DND-41 (cell line): Measurements from ENCODE around the gene TRPC4.

ENCODE experiments used
- ATAC-seq: fragments of 200-7000 bp; cut with Tn5 transposase; 3 replicates; pipeline ENCODE4 v1.9.1; 2021; ENCODE audit warnings: low read depth; ENCODE audit not compliant: insufficient read depth
- DNase-seq: peaks from one replicate; pipeline ENCODE4 v3.0.0-alpha.2; 2020
- H2AFZ ChIP-seq: 2 replicates; pipeline ENCODE4 v1.6.0; 2012; ENCODE audit warnings: low read depth, low read length
- H3K27ac ChIP-seq: 2 replicates; pipeline ENCODE4 v1.5.1; 2012; ENCODE audit warnings: low read length, inconsistent platforms
- H3K27me3 ChIP-seq: fragments of 200-600 bp; sonication (generic); 2 replicates; pipeline ENCODE4 v1.6.0; 2012; ENCODE audit warnings: low read length, mild to moderate bottlenecking, inconsistent platforms; ENCODE audit not compliant: insufficient read depth, poor library complexity
- H3K36me3 ChIP-seq: 2 replicates; pipeline ENCODE4 v1.5.1; 2012; ENCODE audit warnings: low read length, inconsistent platforms; ENCODE audit not compliant: insufficient read depth
- H3K4me1 ChIP-seq: 2 replicates; pipeline ENCODE4 v1.5.1; 2012; ENCODE audit warnings: mild to moderate bottlenecking, low read length; ENCODE audit not compliant: insufficient read depth
- H3K4me2 ChIP-seq: 2 replicates; pipeline ENCODE4 v1.6.0; 2012; ENCODE audit warnings: mild to moderate bottlenecking, moderate library complexity, low read length, inconsistent platforms; ENCODE audit not compliant: insufficient read depth
- H3K4me3 ChIP-seq, 2 experiments: fragments of 200-600 bp in 1 of 2; shearing (Covaris generic) in 1 of 2; 2 replicates each; pipeline ENCODE4 v1.5.1; 2012 to 2016; ENCODE audit warnings: inconsistent platforms in 2 of 2, low read length in 2 of 2, mild to moderate bottlenecking in 2 of 2, low read depth in 1 of 2, moderate library complexity in 1 of 2
- H3K79me2 ChIP-seq: 2 replicates; pipeline ENCODE4 v1.6.0; 2012; ENCODE audit warnings: low read length, inconsistent platforms; ENCODE audit not compliant: insufficient read depth
- H3K9ac ChIP-seq: 2 replicates; pipeline ENCODE4 v1.6.0; 2012; ENCODE audit warnings: low read depth, mild to moderate bottlenecking, inconsistent platforms, low read length, moderate library complexity
- H3K9me3 ChIP-seq: 2 replicates; pipeline ENCODE4 v1.5.1; 2012; ENCODE audit warnings: low read length, moderate library complexity, mild to moderate bottlenecking, inconsistent platforms; ENCODE audit not compliant: insufficient read depth, severe bottlenecking
- H4K20me1 ChIP-seq: 2 replicates; pipeline ENCODE4 v1.6.0; 2012; ENCODE audit warnings: low read length; ENCODE audit not compliant: insufficient read depth
- EZH2 ChIP-seq: IDR thresholded peaks from 3 replicates; pipeline ENCODE4 v1.6.1; 2012; ENCODE audit warnings: borderline replicate concordance, low read depth, mild to moderate bottlenecking, moderate library complexity, low read length, inconsistent platforms; ENCODE audit not compliant: severe bottlenecking
- TF ChIP-seq, protein P1 (sequence below): IDR thresholded peaks from 2 replicates; pipeline ENCODE4 v1.5.1; 2012; ENCODE audit warnings: borderline replicate concordance, low read length, moderate library complexity, mild to moderate bottlenecking; ENCODE audit not compliant: poor library complexity, severe bottlenecking; ENCODE audit errors: extremely low read depth

Gene TRPC4

DNA sequence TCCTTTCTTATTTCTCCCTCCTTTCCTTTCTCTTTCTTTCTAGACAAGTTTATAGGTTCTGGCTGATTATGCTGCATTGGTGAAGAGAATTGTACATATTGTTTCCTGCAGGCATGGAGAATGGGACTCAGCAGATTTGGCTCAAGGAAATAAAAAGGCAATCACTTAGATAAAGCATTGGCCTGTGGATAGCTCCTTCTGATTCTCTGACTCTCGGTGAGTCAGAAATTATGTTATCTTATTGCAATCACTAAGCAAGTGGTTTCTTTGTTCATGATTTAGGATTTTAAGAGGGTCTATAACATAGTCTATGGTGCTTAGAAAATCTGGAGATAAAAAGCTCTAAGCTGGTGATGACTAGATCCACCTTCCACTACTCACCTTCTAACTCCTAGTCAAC lies 217.0 kb downstream of the TRPC4 start:
- H3K79me2 ChIP-seq, result no peaks in the 10 kb centered on the region
- no peak for ATAC-seq
- H3K27me3 ChIP-seq, result no peaks in the 10 kb centered on the region
- H4K20me1 ChIP-seq, result no peaks in the 10 kb centered on the region
- H3K4me3 ChIP-seq, result no peak overlapping the region
- TF ChIP-seq, protein P1, sequence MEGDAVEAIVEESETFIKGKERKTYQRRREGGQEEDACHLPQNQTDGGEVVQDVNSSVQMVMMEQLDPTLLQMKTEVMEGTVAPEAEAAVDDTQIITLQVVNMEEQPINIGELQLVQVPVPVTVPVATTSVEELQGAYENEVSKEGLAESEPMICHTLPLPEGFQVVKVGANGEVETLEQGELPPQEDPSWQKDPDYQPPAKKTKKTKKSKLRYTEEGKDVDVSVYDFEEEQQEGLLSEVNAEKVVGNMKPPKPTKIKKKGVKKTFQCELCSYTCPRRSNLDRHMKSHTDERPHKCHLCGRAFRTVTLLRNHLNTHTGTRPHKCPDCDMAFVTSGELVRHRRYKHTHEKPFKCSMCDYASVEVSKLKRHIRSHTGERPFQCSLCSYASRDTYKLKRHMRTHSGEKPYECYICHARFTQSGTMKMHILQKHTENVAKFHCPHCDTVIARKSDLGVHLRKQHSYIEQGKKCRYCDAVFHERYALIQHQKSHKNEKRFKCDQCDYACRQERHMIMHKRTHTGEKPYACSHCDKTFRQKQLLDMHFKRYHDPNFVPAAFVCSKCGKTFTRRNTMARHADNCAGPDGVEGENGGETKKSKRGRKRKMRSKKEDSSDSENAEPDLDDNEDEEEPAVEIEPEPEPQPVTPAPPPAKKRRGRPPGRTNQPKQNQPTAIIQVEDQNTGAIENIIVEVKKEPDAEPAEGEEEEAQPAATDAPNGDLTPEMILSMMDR, result no peak
- TF ChIP-seq EZH2, result no peak
- H3K9me3 ChIP-seq, result no peaks in the 10 kb centered on the region
- no peak for DNase-seq
- no peaks in the 10 kb centered on the region for H3K36me3 ChIP-seq
- no peaks in the 10 kb centered on the region for H3K4me1 ChIP-seq
- H3K9ac ChIP-seq, result no peak overlapping the region
- H3K27ac ChIP-seq, result no peak overlapping the region
- H2AFZ ChIP-seq, result no peak overlapping the region
- H3K4me2 ChIP-seq, result no peak overlapping the region

DNA sequence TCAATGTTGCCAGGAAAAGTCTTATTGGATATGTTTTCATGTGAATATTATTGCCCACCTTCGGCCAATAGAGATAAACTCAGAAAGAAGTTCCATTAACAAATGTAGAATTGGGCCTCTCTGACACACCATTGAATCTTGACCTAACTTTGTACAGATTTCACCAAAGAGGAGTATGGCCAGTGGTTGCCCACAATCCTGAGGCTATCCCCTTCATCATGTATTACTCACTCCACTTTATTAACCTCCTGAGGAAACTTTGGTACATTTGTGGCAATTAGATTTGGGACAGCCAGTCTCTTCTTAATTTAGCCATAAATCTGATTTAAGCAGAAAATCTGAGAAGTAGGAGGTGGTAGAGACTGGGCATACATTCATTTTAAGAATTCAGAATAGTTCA lies 217.7 kb downstream of the TRPC4 start:
- Histone ChIP-seq H3K4me2 (no peak overlapping the region), H3K79me2 (no peaks in the 10 kb centered on the region), H3K27ac (no peak overlapping the region), H3K9me3 (no peaks in the 10 kb centered on the region), H3K4me3 (no peak overlapping the region), H3K36me3 (no peaks in the 10 kb centered on the region), H3K27me3 (no peaks in the 10 kb centered on the region), H2AFZ (no peak overlapping the region), H4K20me1 (no peaks in the 10 kb centered on the region), H3K4me1 (no peaks in the 10 kb centered on the region), H3K9ac (no peak overlapping the region)
- ATAC-seq, result no peak
- DNase-seq, result no peak
- no peak for TF ChIP-seq EZH2
- TF ChIP-seq, protein P1, result no peak

DNA sequence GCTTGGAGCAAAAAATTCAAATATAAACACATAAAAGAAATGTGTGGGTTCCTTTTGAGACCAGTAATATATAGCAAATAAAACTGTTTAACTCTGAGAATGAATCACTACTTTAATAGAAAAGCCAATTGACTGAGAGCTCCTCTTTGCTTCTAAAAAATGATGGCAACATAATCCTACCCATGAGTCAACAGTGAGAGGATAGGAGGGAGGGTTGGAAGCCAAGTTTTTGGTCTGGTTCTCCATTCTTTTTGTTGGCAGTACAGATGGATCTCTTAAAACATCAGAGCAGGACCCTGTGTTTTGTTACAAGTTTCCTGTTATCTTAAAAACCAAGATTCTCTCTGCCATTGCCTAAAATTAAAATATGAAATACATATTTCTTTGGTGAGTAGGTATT lies 221.0 kb downstream of the TRPC4 start:
- no peak for DNase-seq

More for the DNA sequence above, 221.0 kb downstream of the TRPC4 start:
- no peak overlapping the region for H3K9ac ChIP-seq
- no peak for ATAC-seq
- H3K27me3 ChIP-seq, result no peaks in the 10 kb centered on the region
- no peaks in the 10 kb centered on the region for H4K20me1 ChIP-seq
- no peak overlapping the region for H3K4me3 ChIP-seq
- TF ChIP-seq, protein P1, result no peak
- no peak for TF ChIP-seq EZH2
- no peak overlapping the region for H3K27ac ChIP-seq
- H3K4me2 ChIP-seq, result no peak overlapping the region
- no peaks in the 10 kb centered on the region for H3K79me2 ChIP-seq
- H3K36me3 ChIP-seq, result no peaks in the 10 kb centered on the region
- no peaks in the 10 kb centered on the region for H3K9me3 ChIP-seq
- no peak overlapping the region for H2AFZ ChIP-seq
- no peaks in the 10 kb centered on the region for H3K4me1 ChIP-seq
